GM10266 (cell line): Measurements from ENCODE around the gene PRR18.
A peak's percentile ranks its signal among the peaks of the same experiment; 100 is the strongest.

Source experiments
- DNase-seq: peaks from one replicate; pipeline ENCODE4 v3.0.0; 2012; ENCODE audit errors: extremely low spot score
- CTCF ChIP-seq: IDR thresholded peaks from 2 replicates; pipeline ENCODE4 v1.5.1; 2012; ENCODE audit warnings: mild to moderate bottlenecking, low read depth; ENCODE audit not compliant: control insufficient read depth, insufficient read depth; ENCODE audit errors: missing control alignments

Gene PRR18

GRCh38 chr6:166289207-166290060 lies 18.8 kb downstream of the PRR18 start:
- DNase-seq: no peak
- no peak for TF ChIP-seq CTCF

DNA sequence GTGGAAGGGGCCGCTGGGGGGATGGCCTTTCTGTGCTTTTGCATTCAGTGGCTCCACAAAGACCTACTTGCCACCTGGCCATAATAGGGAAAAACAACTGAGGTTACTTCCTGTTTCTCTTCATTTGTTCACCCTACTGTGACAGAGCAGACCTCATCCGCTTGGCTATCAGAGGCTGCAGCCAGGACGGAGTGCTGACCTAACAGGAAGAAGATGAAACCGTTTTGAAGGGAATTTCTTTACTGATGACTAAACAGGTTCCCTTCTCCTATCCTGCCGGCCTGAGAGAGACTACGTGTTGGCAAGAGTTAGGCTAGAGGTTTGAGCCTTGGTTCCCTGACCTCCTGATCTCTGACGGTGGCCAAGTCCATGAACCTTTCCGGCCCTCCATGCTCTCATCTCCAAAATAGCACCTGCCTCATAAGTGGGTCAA lies 21.3 kb downstream of the PRR18 start:
- TF ChIP-seq CTCF: no peak
- peak; percentile 32 for DNase-seq

- no peak for TF ChIP-seq CTCF
- no peak for DNase-seq
These were observed 23.0 kb downstream of the PRR18 start for GRCh38 chr6:166285233-166285632.

DNA sequence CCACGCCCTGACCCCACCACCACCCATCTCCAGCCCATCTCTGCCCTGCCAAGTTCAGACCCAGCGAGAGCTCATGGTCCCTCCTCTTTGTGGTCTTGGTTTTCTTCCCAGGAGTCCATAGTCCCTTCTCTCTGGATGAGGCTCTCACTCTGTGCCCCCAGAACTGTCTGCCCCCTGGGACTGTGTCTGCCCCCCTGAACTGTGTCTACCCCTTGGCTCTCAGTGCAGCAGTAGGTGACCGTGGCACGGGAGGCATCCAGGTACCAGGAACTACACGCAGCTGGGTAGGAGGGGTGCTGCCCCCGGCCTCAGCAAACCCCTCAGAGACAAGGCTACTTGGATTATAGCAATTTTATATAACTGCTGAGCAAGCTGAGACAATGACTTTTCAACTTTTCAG lies 23.6 kb downstream of the PRR18 start:
- TF ChIP-seq CTCF: no peak
- DNase-seq: no peak

DNA sequence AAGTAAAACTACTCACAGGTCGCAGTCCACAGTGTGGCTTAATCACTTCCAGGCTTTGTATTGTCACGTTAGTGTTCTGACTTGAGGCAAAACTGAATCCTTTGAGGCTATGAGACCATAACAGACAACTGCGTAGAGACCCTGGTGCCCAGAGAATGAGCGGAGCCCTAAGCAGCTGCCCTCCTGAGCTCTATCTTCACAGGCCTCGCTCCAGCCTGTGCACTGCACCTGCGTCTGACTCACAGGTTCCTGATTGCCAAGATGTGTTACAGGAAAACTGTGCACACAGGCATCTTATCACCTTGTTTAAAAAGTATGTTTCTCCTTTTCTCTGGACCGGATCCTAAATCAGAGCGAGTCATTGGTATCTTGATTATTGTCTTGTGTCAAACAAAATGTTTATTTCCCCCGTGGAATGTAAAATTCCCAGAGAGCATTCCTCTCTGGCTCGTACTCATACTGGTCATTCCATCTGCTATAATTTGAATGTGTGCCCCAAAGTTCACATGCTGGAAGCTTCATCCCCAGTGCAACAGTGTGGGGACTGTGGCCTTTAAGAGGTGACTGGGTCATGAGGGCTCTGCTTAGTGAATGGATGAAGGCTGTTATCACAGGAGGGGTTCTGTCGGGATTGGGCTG lies 25.7 kb downstream of the PRR18 start:
- no peak for DNase-seq
- TF ChIP-seq CTCF: no peak

DNA sequence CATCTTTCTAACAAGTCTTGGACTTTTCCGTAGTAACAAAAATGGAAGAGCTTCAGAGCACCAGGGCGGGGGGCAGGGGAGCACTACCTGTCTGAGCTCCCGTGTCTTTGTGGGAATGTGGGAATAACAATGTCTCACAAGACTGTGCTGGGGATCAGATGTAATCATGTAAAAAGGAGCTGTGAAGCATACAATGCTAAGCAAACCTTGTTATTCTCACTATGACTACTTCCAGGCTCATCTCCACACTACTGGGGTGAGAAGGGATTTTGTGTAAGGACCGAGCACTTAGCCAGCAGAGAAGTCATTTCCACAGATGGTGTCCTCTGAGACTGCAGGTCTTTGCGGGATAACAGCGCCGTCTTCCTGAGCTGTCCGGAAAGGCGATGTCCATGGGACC lies 27.1 kb downstream of the PRR18 start:
- TF ChIP-seq CTCF: no peak
- no peak for DNase-seq

DNA sequence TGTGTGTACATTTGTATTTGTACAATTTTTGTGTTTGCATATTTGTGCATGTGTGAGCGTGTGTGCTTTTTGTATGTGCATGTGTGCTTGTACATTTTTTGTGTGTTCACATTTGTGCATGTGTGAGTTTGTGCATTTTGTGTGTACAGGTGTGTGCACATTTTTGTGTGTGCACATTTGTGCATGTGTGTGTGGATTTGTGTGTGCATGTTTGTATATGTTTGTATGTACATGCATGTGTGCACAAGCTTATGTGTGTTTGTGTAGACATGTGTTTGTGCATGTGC lies 28.9 kb downstream of the PRR18 start:
- no peak for DNase-seq

More for the DNA sequence above, 28.9 kb downstream of the PRR18 start:
- TF ChIP-seq CTCF: no peak
